Measurements from ENCODE around the gene TSPAN18. TPM values are rescaled to one million over a fixed set of nuclear protein-coding genes. Genes with fewer than 3 reads are reported as not detected.

The TSPAN18 gene
- total RNA-seq, 1 experiment from 2014 or later, result 18.3 TPM

- TF ChIP-seq REST (IDR thresholded peaks at IDR 0.05; ENCODE audit: low read depth) (no peak), EGR1 (IDR thresholded peaks at IDR 0.05; ENCODE audit: low read depth) (no peak), FOSL1 (IDR thresholded peaks at IDR 0.05; ENCODE audit: low read depth) (no peak), ZBTB33 (IDR thresholded peaks at IDR 0.05; ENCODE audit: extremely low read depth, insufficient replicate concordance, low read length) (no peak)
Measured at GRCh38 chr11:44905131-44905866, 178.5 kb downstream of the TSPAN18 start (continued).

- BruUV-seq (replicated peaks), result no TSS peak
- H3K4me3 ChIP-seq (replicated peaks in 1 of 2; ENCODE audit: low read depth in 1 of 2, low read length in 2 of 2), result no peak overlapping the region
- ChIA-PET RAD21 (ENCODE audit: low non-redundant PET in 1 of 2, low total read pairs in 2 of 2, uncharacterized antibody in 2 of 2, unreplicated experiment in 2 of 2) (no interaction called here), CTCF (no interaction called here), POLR2A (no interaction called here)
- no peak overlapping the region for H3K27ac ChIP-seq (ENCODE audit: low read depth, low read length)
- ATAC-seq (no peak), DNase-seq (ENCODE audit: low read depth, low spot score) (no peak)
- H2AFZ ChIP-seq (ENCODE audit: low read depth, low read length, poor library complexity, severe bottlenecking), result no peak overlapping the region
- H3K79me2 ChIP-seq (ENCODE audit: insufficient read depth, low read length), result no peaks in the 10 kb centered on the region
- H3K9me3 ChIP-seq (ENCODE audit: control insufficient read depth in 1 of 2, insufficient read depth in 1 of 2, low read depth in 1 of 2, low read length in 2 of 2), result no peaks in the 10 kb centered on the region
- no peaks in the 10 kb centered on the region for H3K36me3 ChIP-seq (ENCODE audit: control insufficient read depth in 1 of 2, insufficient read depth in 2 of 2, low read length in 2 of 2)
- H3K4me1 ChIP-seq (ENCODE audit: control insufficient read depth in 1 of 2, insufficient read depth in 2 of 2, low read length in 2 of 2), result no peaks in the 10 kb centered on the region
- H3K4me2 ChIP-seq (ENCODE audit: low read length), result no peak overlapping the region
- no peaks in the 10 kb centered on the region for H3K27me3 ChIP-seq (ENCODE audit: insufficient read depth, low read length)
- no peaks in the 10 kb centered on the region for H3K9me2 ChIP-seq (ENCODE audit: insufficient read depth)
- no peaks in the 10 kb centered on the region for H4K20me1 ChIP-seq (ENCODE audit: insufficient read depth)
- intact Hi-C loops (cut with micrococcal nuclease), result no loop called here
- H3K9ac ChIP-seq (ENCODE audit: low read length), result no peak overlapping the region
- TF ChIP-seq SP1 (IDR thresholded peaks at IDR 0.05; ENCODE audit: low read depth), result no peak
- no peak for TF ChIP-seq CTCF (IDR thresholded peaks at IDR 0.05 in 2 of 3, conservative IDR thresholded peaks at IDR 0.05 in 1 of 3; ENCODE audit: borderline replicate concordance in 1 of 3, insufficient read depth in 1 of 3, low read depth in 2 of 3, low read length in 2 of 3)
- no peak for TF ChIP-seq FOSL1 (IDR thresholded peaks at IDR 0.05; ENCODE audit: low read depth)
- TF ChIP-seq POLR2A (IDR thresholded peaks at IDR 0.05; ENCODE audit: borderline replicate concordance, extremely low read depth, insufficient read depth, insufficient read length), result no peak
- TF ChIP-seq SRF (IDR thresholded peaks at IDR 0.05; ENCODE audit: low read depth), result no peak
- TF ChIP-seq EZH2 (IDR thresholded peaks at IDR 0.05), result no peak
- TF ChIP-seq JUND (IDR thresholded peaks at IDR 0.05), result no peak
- no peak for TF ChIP-seq EGR1 (IDR thresholded peaks at IDR 0.05; ENCODE audit: low read depth)
- TF ChIP-seq ATF3 (IDR thresholded peaks at IDR 0.05), result no peak
- TF ChIP-seq REST (IDR thresholded peaks at IDR 0.05; ENCODE audit: low read depth), result no peak
- no peak for TF ChIP-seq SIN3A (IDR thresholded peaks at IDR 0.05; ENCODE audit: low read depth)
Measured at GRCh38 chr11:44906649-44907048, 179.9 kb downstream of the TSPAN18 start.

Data from HCT116 (cell line).